K562 (cell line): ENCODE data around the gene GNAI2. TPM values are rescaled to one million over a fixed set of nuclear protein-coding genes. Genes with fewer than 3 reads are reported as not detected.

ENCODE experiments used
- ARID1B ChIP-seq: fragments of 450-650 bp; IDR thresholded peaks from 2 replicates; pipeline ENCODE4 v1.6.1; 2016; ENCODE audit warnings: antibody characterized with exemption, mild to moderate bottlenecking, inconsistent platforms
- CC2D1A ChIP-seq: fragments of 450-650 bp; IDR thresholded peaks from 2 replicates; pipeline ENCODE4 v1.6.1; 2017; ENCODE audit warnings: mild to moderate bottlenecking
- FIP1L1 ChIP-seq: fragments of 200-400 bp; formaldehyde crosslinking; IDR thresholded peaks from 2 replicates; pipeline ENCODE4 v1.6.1; 2018; ENCODE audit warnings: mild to moderate bottlenecking, low read depth, low read length; ENCODE audit not compliant: poor library complexity, severe bottlenecking
- JUN ChIP-seq, 2 experiments: sonication (generic) in 1 of 2; formaldehyde crosslinking in 1 of 2; IDR thresholded peaks; 2 replicates each; pipeline versions ENCODE4 v1.6.1 to v1.8.0; 2012 to 2022; ENCODE audit warnings: borderline replicate concordance in 2 of 2, mild to moderate bottlenecking in 2 of 2, improper control_type of control experiment in 1 of 2, low read depth in 1 of 2, low read length in 1 of 2, missing genetic modification reagents in 1 of 2
- RB1 ChIP-seq: fragments of 450-650 bp; IDR thresholded peaks from 2 replicates; pipeline ENCODE4 v1.6.1; 2017; ENCODE audit warnings: low read depth, mild to moderate bottlenecking
- STAT5A ChIP-seq: IDR thresholded peaks from 2 replicates; pipeline ENCODE4 v1.6.1; 2012; ENCODE audit warnings: low read length, inconsistent platforms, borderline replicate concordance
- TCF7 ChIP-seq: sonication (generic); IDR thresholded peaks from 2 replicates; pipeline ENCODE4 v1.6.1; 2016; ENCODE audit warnings: antibody characterized with exemption, borderline replicate concordance
- ZFPM2 ChIP-seq: fragments of 250-450 bp; sonication (Bioruptor Pico); IDR thresholded peaks from 2 replicates; pipeline ENCODE4 v1.5.1; 2022; ENCODE audit warnings: mild to moderate bottlenecking
- ZNF79 ChIP-seq: fragments of 250-450 bp; sonication (Bioruptor Pico); IDR thresholded peaks from 2 replicates; pipeline ENCODE4 v1.4.0; 2020; ENCODE audit warnings: low read depth, mild to moderate bottlenecking, moderate library complexity
- polyA plus RNA-seq, 8 experiments: library from polyadenylated mRNA; depleted of rRNA in 4 of 8; stranded (reverse) in 5 of 8; unstranded in 3 of 8; fragments of >200 nt; fragmentation: Nextera tagmentation in 2 of 8; fragmentation: Illumina TruSeq in 1 of 8; extraction: Ambion mirVana in 2 of 8; extraction: Trizol in 1 of 8; gene quantifications; 2 replicates each; pipeline versions ENCODE4 v1.2.1 to v1.2.3, GENCODE V29; 2011 to 2014; ENCODE audit warnings: inconsistent platforms in 1 of 8, missing spikeins in 1 of 8
- total RNA-seq, 7 experiments: library from RNA; depleted of rRNA in 6 of 7; stranded (reverse); fragments of >200 nt in 6 of 7; fragmentation: Illumina TruSeq in 2 of 7; extraction: Trizol in 2 of 7; gene quantifications; 2 replicates each; pipeline versions ENCODE4 v1.2.1 to v1.2.3, GENCODE V29; 2011 to 2021; ENCODE audit warnings: low replicate concordance in 1 of 7
- TF ChIP-seq, protein P1 (sequence below): fragments of 450-650 bp; IDR thresholded peaks from 2 replicates; pipeline ENCODE4 v1.6.1; 2016; ENCODE audit warnings: low read depth, mild to moderate bottlenecking, moderate library complexity
- TF ChIP-seq, protein P2 (sequence below): fragments of 450-650 bp; IDR thresholded peaks from 2 replicates; pipeline ENCODE4 v1.7.1; 2018; ENCODE audit warnings: mild to moderate bottlenecking, low read depth; ENCODE audit not compliant: partially characterized antibody
- TF ChIP-seq, protein P3 (sequence below): fragments of 250-450 bp; sonication (Bioruptor Pico); IDR thresholded peaks from 2 replicates; pipeline ENCODE4 v1.4.0; 2020
- TF ChIP-seq, protein P4 (sequence below): fragments of 450-650 bp; IDR thresholded peaks from 2 replicates; pipeline ENCODE4 v1.6.1; 2018; ENCODE audit not compliant: partially characterized antibody
- TF ChIP-seq, protein P5 (sequence below): fragments of 250-450 bp; sonication (Bioruptor Pico); IDR thresholded peaks from 2 replicates; pipeline ENCODE4 v1.5.0; 2020; ENCODE audit warnings: mild to moderate bottlenecking, borderline replicate concordance

The GNAI2 gene
- total and polyA plus RNA-seq, 9 of the 15 experiments (the other 6 are each of a cell fraction or from before 2014, with no cell fraction given) = 1.1 to 72.2 (median 42.7) TPM

DNA sequence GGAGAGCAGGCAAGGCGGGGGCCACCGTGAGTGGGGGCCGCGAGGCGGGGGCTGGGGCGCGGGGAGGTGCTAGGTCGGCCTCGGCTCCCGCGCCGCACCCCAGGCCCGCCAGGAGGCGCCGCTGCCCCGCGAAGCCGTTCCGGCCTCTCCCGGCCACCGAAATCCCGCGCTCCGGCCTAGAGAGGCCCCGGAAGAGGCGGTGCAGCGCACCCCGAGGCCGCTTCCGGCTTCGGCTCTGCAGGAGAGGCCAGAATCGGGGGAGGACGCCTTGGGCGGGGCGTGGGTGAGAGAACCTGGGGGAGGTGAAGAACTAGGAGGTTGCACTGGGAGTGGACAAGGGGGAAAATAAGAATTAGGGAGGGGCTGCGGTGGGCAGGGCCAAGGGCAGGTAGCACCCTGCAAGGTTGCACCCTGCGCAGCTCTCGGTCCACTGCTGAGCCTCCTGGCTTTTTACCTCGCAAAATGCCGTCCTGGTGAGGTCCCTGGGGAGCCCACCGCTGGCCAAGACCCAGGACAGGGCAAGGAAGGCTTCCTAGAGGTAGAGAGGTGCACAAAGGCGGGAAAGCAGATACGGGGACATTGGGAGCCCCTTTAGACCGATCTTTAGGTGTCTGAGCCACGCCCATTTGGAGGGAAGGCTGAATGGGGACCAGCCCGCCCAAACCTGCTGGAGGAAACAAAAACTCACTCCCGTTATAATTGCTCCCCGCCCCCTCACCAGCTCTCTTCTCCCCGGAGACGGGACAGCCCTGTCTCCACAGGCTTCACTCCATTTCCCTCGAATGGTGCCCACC is 8.4 kb upstream of the GNAI2 start (continued):
- TF ChIP-seq, protein P1, sequence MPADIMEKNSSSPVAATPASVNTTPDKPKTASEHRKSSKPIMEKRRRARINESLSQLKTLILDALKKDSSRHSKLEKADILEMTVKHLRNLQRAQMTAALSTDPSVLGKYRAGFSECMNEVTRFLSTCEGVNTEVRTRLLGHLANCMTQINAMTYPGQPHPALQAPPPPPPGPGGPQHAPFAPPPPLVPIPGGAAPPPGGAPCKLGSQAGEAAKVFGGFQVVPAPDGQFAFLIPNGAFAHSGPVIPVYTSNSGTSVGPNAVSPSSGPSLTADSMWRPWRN = no peak
- TF ChIP-seq TCF7 (0 out of 2 replicates have a peak, but pooled peaks have one; percentile 41), ZNF79 (no peak), ARID1B (0 out of 2 replicates have a peak, but pooled peaks have one; percentile 9), RB1 (peak; percentile 96), ZFPM2 (CRISPR knock-in tag) (no peak), CC2D1A (no peak), FIP1L1 (peak; percentile 56), STAT5A (no peak), JUN (IDR thresholded peaks at IDR 0.05; ENCODE audit: borderline replicate concordance, low read depth, low read length) (0 out of 2 replicates have a peak, but pooled peaks have one; percentile 31), JUN (CRISPR knock-in tag; IDR thresholded peaks at IDR 0.05; ENCODE audit: borderline replicate concordance) (no peak)
- TF ChIP-seq, protein P2, sequence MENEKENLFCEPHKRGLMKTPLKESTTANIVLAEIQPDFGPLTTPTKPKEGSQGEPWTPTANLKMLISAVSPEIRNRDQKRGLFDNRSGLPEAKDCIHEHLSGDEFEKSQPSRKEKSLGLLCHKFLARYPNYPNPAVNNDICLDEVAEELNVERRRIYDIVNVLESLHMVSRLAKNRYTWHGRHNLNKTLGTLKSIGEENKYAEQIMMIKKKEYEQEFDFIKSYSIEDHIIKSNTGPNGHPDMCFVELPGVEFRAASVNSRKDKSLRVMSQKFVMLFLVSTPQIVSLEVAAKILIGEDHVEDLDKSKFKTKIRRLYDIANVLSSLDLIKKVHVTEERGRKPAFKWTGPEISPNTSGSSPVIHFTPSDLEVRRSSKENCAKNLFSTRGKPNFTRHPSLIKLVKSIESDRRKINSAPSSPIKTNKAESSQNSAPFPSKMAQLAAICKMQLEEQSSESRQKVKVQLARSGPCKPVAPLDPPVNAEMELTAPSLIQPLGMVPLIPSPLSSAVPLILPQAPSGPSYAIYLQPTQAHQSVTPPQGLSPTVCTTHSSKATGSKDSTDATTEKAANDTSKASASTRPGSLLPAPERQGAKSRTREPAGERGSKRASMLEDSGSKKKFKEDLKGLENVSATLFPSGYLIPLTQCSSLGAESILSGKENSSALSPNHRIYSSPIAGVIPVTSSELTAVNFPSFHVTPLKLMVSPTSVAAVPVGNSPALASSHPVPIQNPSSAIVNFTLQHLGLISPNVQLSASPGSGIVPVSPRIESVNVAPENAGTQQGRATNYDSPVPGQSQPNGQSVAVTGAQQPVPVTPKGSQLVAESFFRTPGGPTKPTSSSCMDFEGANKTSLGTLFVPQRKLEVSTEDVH = peak; percentile 96
- TF ChIP-seq, protein P3, sequence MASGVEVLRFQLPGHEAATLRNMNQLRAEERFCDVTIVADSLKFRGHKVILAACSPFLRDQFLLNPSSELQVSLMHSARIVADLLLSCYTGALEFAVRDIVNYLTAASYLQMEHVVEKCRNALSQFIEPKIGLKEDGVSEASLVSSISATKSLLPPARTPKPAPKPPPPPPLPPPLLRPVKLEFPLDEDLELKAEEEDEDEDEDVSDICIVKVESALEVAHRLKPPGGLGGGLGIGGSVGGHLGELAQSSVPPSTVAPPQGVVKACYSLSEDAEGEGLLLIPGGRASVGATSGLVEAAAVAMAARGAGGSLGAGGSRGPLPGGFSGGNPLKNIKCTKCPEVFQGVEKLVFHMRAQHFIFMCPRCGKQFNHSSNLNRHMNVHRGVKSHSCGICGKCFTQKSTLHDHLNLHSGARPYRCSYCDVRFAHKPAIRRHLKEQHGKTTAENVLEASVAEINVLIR (CRISPR knock-in tag) = no peak
- TF ChIP-seq, protein P4, sequence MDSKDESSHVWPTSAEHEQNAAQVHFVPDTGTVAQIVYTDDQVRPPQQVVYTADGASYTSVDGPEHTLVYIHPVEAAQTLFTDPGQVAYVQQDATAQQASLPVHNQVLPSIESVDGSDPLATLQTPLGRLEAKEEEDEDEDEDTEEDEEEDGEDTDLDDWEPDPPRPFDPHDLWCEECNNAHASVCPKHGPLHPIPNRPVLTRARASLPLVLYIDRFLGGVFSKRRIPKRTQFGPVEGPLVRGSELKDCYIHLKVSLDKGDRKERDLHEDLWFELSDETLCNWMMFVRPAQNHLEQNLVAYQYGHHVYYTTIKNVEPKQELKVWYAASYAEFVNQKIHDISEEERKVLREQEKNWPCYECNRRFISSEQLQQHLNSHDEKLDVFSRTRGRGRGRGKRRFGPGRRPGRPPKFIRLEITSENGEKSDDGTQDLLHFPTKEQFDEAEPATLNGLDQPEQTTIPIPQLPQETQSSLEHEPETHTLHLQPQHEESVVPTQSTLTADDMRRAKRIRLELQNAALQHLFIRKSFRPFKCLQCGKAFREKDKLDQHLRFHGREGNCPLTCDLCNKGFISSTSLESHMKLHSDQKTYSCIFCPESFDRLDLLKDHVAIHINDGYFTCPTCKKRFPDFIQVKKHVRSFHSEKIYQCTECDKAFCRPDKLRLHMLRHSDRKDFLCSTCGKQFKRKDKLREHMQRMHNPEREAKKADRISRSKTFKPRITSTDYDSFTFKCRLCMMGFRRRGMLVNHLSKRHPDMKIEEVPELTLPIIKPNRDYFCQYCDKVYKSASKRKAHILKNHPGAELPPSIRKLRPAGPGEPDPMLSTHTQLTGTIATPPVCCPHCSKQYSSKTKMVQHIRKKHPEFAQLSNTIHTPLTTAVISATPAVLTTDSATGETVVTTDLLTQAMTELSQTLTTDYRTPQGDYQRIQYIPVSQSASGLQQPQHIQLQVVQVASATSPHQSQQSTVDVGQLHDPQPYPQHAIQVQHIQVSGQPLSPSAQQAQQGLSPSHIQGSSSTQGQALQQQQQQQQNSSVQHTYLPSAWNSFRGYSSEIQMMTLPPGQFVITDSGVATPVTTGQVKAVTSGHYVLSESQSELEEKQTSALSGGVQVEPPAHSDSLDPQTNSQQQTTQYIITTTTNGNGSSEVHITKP = peak; percentile 71
- TF ChIP-seq, protein P5, sequence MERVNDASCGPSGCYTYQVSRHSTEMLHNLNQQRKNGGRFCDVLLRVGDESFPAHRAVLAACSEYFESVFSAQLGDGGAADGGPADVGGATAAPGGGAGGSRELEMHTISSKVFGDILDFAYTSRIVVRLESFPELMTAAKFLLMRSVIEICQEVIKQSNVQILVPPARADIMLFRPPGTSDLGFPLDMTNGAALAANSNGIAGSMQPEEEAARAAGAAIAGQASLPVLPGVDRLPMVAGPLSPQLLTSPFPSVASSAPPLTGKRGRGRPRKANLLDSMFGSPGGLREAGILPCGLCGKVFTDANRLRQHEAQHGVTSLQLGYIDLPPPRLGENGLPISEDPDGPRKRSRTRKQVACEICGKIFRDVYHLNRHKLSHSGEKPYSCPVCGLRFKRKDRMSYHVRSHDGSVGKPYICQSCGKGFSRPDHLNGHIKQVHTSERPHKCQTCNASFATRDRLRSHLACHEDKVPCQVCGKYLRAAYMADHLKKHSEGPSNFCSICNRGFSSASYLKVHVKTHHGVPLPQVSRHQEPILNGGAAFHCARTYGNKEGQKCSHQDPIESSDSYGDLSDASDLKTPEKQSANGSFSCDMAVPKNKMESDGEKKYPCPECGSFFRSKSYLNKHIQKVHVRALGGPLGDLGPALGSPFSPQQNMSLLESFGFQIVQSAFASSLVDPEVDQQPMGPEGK (CRISPR knock-in tag) = no peak
